ENCODE results near the gene CHMP6. TPM values are rescaled to one million over a fixed set of nuclear protein-coding genes. Genes with fewer than 3 reads are reported as not detected.

Gene CHMP6
- total RNA-seq, 2 experiments from 2014 or later = 17.1 to 17.3 TPM

Other genes with a start within 250 kb of the CHMP6 start
- gene BAIAP2, start 43.3 kb downstream of the CHMP6 start, total RNA-seq = 1 to 10 TPM; 3.3 to 3.6 TPM
- gene PVALEF, start 173.7 kb downstream of the CHMP6 start, total RNA-seq = not detected
- gene AATK, start 174.4 kb downstream of the CHMP6 start, total RNA-seq = 1 to 10 TPM in 1 of 2 experiments, under 1 TPM in 1; 0.78 to 1.0 TPM
- gene CEP131, start 231.1 kb downstream of the CHMP6 start, total RNA-seq = 10 to 100 TPM; 11.1 to 11.3 TPM
- gene TEPSIN, start 247.2 kb downstream of the CHMP6 start, total RNA-seq = 10 to 100 TPM; 20.0 to 24.6 TPM
- 10 to 100 TPM; 49.8 to 55.9 TPM for gene NDUFAF8, start 247.5 kb downstream of the CHMP6 start, total RNA-seq